OCI-LY1 (cell line): ENCODE data around the gene RND3.

Source experiments
- H2AFZ ChIP-seq: fragments of 200-600 bp; sonication (generic), shearing (Covaris generic); 2 replicates; pipeline ENCODE4 v1.6.0; 2014; ENCODE audit warnings: antibody characterized with exemption, mild to moderate bottlenecking, low read length
- H3F3A ChIP-seq: fragments of 200-600 bp; sonication (generic), shearing (Covaris generic); 2 replicates; pipeline ENCODE4 v1.6.0; 2014; ENCODE audit warnings: mild to moderate bottlenecking, antibody characterized with exemption, low read length, moderate library complexity; ENCODE audit not compliant: insufficient read depth
- H3K27ac ChIP-seq: fragments of 200-600 bp; sonication (generic); 2 replicates; pipeline ENCODE4 v1.5.1; 2014; ENCODE audit warnings: low read length, mixed run types, mild to moderate bottlenecking, low read depth; ENCODE audit not compliant: poor library complexity, severe bottlenecking
- H3K27me3 ChIP-seq: fragments of 200-600 bp; sonication (generic); 2 replicates; pipeline ENCODE4 v1.6.0; 2014; ENCODE audit warnings: antibody characterized with exemption, mild to moderate bottlenecking, low read length, moderate library complexity; ENCODE audit not compliant: insufficient read depth
- H3K36me3 ChIP-seq: fragments of 200-600 bp; sonication (generic); 2 replicates; pipeline ENCODE4 v1.6.1; 2014; ENCODE audit warnings: mild to moderate bottlenecking, antibody characterized with exemption, low read length, moderate library complexity, mixed read lengths; ENCODE audit not compliant: insufficient read depth
- H3K4me1 ChIP-seq: fragments of 200-600 bp; sonication (generic); 2 replicates; pipeline ENCODE4 v1.5.1; 2014; ENCODE audit warnings: mild to moderate bottlenecking, low read length, moderate library complexity; ENCODE audit not compliant: insufficient read depth, severe bottlenecking
- H3K4me2 ChIP-seq: fragments of 200-600 bp; sonication (generic), shearing (Covaris generic); 2 replicates; pipeline ENCODE4 v1.6.1; 2014; ENCODE audit warnings: low read length
- H3K4me3 ChIP-seq: fragments of 200-600 bp; sonication (generic); 2 replicates; pipeline ENCODE4 v1.5.1; 2014; ENCODE audit warnings: low read length, low read depth, mild to moderate bottlenecking, mixed read lengths; ENCODE audit not compliant: poor library complexity, severe bottlenecking
- H3K79me2 ChIP-seq: fragments of 200-600 bp; shearing (Covaris generic); 2 replicates; pipeline ENCODE4 v1.6.1; 2016; ENCODE audit warnings: mixed run types, low read length, mixed read lengths; ENCODE audit not compliant: insufficient read depth
- H3K9ac ChIP-seq: fragments of 200-600 bp; sonication (generic), shearing (Covaris generic); 2 replicates; pipeline ENCODE4 v1.6.1; 2014; ENCODE audit warnings: mild to moderate bottlenecking, low read length, mixed read lengths
- H3K9me2 ChIP-seq: fragments of 200-600 bp; sonication (generic), shearing (Covaris generic); 2 replicates; pipeline ENCODE4 v1.6.1; 2014; ENCODE audit warnings: low read depth, mild to moderate bottlenecking, low read length, mixed read lengths
- H3K9me3 ChIP-seq: fragments of 200-600 bp; shearing (Covaris generic); 2 replicates; pipeline ENCODE4 v1.6.1; 2014; ENCODE audit warnings: low read length, mixed read lengths
- H4K20me1 ChIP-seq: fragments of 200-600 bp; sonication (generic), shearing (Covaris generic); 2 replicates; pipeline ENCODE4 v1.6.0; 2016; ENCODE audit warnings: mild to moderate bottlenecking, low read length; ENCODE audit not compliant: insufficient read depth
- CTCF ChIP-seq: fragments of 200-600 bp; sonication (generic), shearing (Covaris generic); IDR thresholded peaks from 2 replicates; pipeline ENCODE4 v1.5.1; 2017; ENCODE audit warnings: mild to moderate bottlenecking, antibody characterized with exemption, low read length, moderate library complexity, mixed read lengths
- EZH2 ChIP-seq: fragments of 200-600 bp; sonication (generic), shearing (Covaris generic); IDR thresholded peaks from 2 replicates; pipeline ENCODE4 v1.8.0; 2017; ENCODE audit warnings: borderline replicate concordance, mixed run types, mild to moderate bottlenecking, antibody characterized with exemption, low read length, moderate library complexity, mixed read lengths

Gene RND3

DNA sequence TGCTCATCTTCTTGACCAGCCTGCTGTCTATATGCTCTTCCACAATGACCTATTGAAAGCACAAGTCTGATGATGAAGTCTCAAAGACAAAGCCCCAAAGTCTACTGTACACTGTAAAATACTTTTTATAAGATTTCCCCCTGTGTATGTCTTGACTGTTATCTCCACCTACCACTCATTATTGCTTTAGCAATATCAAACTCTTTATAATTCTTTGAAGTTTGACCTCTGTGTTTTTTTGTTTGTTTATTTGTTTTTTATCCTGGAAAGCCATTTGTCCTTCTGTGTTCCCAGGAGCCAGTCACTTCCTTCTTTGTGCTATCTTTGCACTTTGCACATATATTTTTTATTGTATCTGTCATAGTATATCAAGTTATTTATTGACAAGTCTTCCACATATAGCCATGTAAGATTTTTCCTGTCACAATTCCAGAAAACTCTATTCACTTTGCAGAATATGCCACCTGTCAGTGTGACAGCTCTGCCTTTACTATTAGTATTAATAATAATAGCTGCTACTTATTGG lies 66.3 kb downstream of the RND3 start:
- no peaks in the 10 kb centered on the region for H3K9me3 ChIP-seq
- no peaks in the 10 kb centered on the region for H3K27me3 ChIP-seq
- H3K4me3 ChIP-seq: no peak overlapping the region
- no peak overlapping the region for H3K9ac ChIP-seq
- H3K4me1 ChIP-seq: no peaks in the 10 kb centered on the region
- no peak overlapping the region for H2AFZ ChIP-seq
- H3K36me3 ChIP-seq: no peaks in the 10 kb centered on the region
- no peak overlapping the region for H3K4me2 ChIP-seq
- no peaks in the 10 kb centered on the region for H3F3A ChIP-seq
- H3K27ac ChIP-seq: no peak overlapping the region
- no peaks in the 10 kb centered on the region for H3K9me2 ChIP-seq
- no peaks in the 10 kb centered on the region for H3K79me2 ChIP-seq
- H4K20me1 ChIP-seq: no peaks in the 10 kb centered on the region
- no peak for TF ChIP-seq EZH2
- no peak for TF ChIP-seq CTCF

GRCh38 chr2:150418916-150419315 lies 68.6 kb downstream of the RND3 start:
- Histone ChIP-seq H3K9ac (no peak overlapping the region), H3K36me3 (no peaks in the 10 kb centered on the region), H3K4me3 (no peak overlapping the region), H3K9me2 (no peaks in the 10 kb centered on the region), H4K20me1 (no peaks in the 10 kb centered on the region), H3K4me1 (no peaks in the 10 kb centered on the region), H3K79me2 (no peaks in the 10 kb centered on the region), H2AFZ (no peak overlapping the region), H3K9me3 (no peaks in the 10 kb centered on the region), H3F3A (no peaks in the 10 kb centered on the region), H3K27me3 (no peaks in the 10 kb centered on the region), H3K27ac (no peak overlapping the region), H3K4me2 (no peak overlapping the region)
- TF ChIP-seq EZH2 (no peak), CTCF (no peak)
